ENCODE data around the gene RAET1G. TPM values are rescaled to one million over a fixed set of nuclear protein-coding genes. Genes with fewer than 3 reads are reported as not detected.
"Not testable (repeated sequence)": the region's sequence is repeated elsewhere in the genome, so short reads cannot be mapped to it uniquely, and the experiment has no call there.

Gene RAET1G
- polyA plus RNA-seq, 4 donors = 0.38 to 1.5 (median 1.1) TPM

GRCh38 chr6:149954328-149954983, 31.5 kb upstream of the RAET1G start:
- not testable (repeated sequence) for DNase-seq (ENCODE audit: low read depth in 4 of 4, low spot score in 3 of 4)

- DNase-seq (ENCODE audit: low read depth in 4 of 4, low spot score in 3 of 4) = not testable (repeated sequence)
Observed at GRCh38 chr6:149953934-149954327, 31.0 kb upstream of the RAET1G start.

DNA sequence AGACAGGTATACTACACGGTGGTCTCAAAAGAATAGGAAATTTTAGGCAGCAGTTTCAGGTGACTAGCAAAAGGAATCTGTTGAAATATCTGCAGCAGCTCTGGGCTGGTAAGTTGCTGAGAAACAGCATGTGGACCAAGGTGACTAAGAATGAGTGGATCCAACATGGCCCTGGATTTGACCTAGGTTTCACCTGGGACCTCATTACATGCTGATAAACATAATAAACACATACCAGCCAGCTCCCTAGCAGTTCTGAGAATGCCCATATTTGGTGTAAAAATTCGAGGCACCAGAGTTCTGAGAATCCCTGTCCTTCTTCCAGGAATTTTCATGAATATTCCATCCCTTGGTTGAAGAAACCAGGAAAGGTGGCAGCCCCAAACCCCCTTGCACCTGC, 30.5 kb upstream of the RAET1G start:
- not testable (repeated sequence) for DNase-seq (ENCODE audit: low read depth in 4 of 4, low spot score in 3 of 4)

GRCh38 chr6:149951626-149952025, 28.7 kb upstream of the RAET1G start:
- no peak for DNase-seq (ENCODE audit: low read depth in 4 of 4, low spot score in 3 of 4)

DNA sequence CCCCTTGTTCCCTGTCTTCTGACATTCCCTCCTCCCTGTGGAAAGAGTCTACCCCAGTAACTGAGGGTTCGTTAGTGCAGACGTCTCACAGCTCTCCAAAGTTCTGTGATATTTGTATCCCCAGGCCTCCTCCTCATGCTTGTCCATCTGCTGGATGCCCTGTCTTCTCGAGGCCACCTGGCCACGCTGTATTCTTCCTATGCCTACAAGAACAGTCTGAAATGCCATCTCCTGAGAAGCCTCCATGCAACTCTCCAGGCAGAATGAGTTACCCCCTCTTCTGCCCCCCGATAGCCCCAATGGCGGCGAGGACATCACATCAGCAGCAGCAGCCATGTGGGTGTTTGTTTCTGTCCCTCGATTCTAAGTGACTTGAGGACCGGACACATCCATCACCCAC, 28.2 kb upstream of the RAET1G start:
- no peak for DNase-seq (ENCODE audit: low read depth in 4 of 4, low spot score in 3 of 4)

DNA sequence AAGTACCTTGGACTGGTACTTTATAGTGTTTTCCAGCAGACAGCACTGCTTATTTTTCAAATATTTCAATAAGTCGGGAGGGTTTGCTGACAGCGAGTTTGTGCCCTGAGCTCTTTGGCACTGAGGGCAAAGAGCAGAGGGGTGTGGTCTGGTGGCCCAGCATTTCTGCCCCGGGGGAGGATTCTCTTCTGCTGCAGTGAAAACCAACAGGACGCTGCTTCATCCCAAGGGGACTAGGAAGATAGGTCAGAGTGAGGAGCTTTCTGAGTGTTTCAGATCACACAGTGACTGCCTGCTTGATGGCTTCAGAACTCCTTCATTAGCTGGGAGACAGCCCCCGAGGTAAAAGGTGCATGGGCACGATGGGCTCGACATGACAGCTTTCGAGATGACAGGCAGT, 27.5 kb upstream of the RAET1G start:
- no peak for DNase-seq (ENCODE audit: low read depth in 4 of 4, low spot score in 3 of 4)

DNA sequence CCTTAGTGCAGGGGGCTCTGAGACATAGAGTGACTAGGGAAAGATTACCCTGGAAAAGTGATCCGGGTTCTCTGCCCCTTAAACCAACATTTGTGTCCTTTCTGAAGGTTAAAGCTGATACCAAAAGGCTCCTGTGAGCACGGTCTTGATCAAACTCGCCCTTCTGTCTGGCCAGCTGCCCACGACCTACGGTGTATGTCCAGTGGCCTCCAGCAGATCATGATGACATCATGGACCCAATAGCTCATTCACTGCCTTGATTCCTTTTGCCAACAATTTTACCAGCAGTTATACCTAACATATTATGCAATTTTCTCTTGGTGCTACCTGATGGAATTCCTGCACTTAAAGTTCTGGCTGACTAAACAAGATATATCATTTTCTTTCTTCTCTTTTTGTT, 25.7 kb upstream of the RAET1G start:
- no peak for DNase-seq (ENCODE audit: low read depth in 4 of 4, low spot score in 3 of 4)

DNA sequence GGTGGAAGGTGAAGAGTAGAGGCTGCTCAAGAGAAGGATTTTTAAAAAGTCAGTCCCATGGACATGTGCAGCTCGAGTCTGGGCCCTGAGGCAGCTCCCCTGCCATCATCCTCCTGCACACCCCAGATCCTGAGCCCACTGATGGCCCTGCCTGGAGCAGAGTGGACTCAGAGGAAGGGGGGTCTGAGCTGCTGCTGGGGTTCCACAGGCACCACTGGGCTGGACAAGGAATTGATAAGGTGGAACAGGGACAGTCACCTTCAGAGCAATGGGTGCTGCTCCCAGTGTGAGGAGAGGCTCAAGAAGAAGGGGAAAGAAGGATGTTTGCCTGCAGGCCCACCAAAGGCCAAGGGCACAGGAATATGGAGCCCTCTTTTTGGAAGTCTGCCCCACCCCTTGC, 25.1 kb upstream of the RAET1G start:
- no peak for DNase-seq (ENCODE audit: low read depth in 4 of 4, low spot score in 3 of 4)

DNA sequence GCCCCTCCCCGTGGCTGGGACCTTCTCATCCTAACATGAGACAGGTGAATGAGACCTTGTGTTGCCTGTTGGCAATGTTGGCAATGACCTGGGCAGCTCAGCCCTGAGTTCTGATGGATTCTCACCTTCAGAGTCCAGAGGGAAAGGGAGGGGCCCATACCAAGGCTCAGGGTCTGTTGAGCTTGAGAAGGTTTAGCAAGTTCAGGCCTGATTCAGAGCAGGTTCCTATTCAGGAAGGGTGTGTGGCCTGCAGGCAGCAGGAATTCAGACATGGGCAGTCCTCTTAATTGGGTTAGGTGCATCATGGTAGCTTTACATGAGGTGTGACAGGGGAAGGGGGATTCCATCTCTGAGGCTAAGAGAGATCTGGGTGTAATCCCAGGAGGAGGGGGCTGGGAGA, 24.6 kb upstream of the RAET1G start:
- not testable (repeated sequence) for DNase-seq (ENCODE audit: low read depth in 4 of 4, low spot score in 3 of 4)

DNA sequence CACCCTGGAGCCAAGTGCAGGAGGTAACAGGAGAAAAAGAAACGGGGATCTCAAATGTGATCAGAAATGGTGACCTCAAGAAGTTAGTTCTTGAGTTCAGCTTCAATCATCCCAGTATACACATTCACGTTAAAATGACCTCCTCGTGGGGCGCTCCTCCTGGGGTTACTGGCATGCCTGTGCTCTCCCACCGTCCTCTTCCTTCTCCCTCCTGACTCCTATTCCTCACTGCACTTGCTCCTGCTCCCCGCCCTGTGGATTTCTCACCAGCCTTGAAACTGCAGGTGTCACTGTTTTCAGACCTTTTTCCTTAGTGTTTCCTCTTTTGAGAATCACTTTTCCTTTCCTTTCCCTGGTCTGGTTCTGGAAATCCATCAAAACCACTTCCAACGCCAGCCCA, 23.7 kb upstream of the RAET1G start:
- DNase-seq (ENCODE audit: low read depth in 4 of 4, low spot score in 3 of 4) = not testable (repeated sequence)

- not testable (repeated sequence) for DNase-seq (ENCODE audit: low read depth in 4 of 4, low spot score in 3 of 4)
Observed at GRCh38 chr6:149945276-149945675, 22.4 kb upstream of the RAET1G start.

DNA sequence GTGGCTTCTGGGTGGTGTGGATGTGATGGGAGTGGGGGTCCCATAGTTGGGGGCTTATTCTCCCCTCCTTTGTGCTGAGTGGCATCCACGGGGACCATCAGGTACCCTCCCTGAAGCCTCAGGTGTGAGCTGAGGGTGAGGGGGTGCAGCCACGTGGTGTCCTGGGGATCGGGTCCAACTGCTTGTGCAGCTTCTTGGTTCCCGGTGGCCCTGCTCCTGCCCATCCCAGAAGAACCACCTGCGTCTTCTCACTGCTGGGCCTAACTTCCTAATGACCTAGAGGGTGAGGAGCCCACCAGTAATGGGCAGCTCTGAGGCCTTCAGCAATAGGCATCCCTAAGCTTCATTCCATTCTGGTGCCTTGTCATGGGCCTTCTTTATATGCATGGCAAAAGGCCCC, 20.4 kb upstream of the RAET1G start:
- DNase-seq (ENCODE audit: low read depth in 4 of 4, low spot score in 3 of 4) = not testable (repeated sequence)

DNA sequence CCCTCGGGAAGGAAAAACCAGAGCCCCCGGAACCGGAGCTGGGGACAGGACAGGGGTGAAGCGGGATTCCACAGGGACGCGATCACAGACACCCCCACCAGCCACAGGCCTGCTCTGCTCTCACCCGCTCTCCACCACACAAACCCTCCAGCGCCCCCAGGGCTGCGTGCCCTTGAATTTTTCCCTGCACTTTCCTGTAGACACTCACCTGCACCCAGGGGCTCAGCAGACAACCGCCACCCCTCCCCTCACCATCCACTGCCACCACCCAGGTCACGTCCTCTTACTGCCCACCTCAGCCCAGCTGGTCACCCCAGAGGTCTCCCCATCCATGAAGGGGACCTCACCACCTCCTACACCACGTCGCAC, 19.5 kb upstream of the RAET1G start:
- no peak for DNase-seq (ENCODE audit: low read depth in 4 of 4, low spot score in 3 of 4)

GRCh38 chr6:149941583-149942460, 18.9 kb upstream of the RAET1G start, which contains the start of gene ULBP2:
TSS of gene ULBP2 (plus strand) at chr6:149942014. CDS start at chr6:149942073, 59 bp downstream.
- DNase-seq (ENCODE audit: low read depth in 4 of 4, low spot score in 3 of 4) = peak in 2 of 4 donors; percentile 59 to 67

GRCh38 chr6:149940672-149940982, 17.7 kb upstream of the RAET1G start:
- DNase-seq (ENCODE audit: low read depth in 4 of 4, low spot score in 3 of 4) = no peak

DNA sequence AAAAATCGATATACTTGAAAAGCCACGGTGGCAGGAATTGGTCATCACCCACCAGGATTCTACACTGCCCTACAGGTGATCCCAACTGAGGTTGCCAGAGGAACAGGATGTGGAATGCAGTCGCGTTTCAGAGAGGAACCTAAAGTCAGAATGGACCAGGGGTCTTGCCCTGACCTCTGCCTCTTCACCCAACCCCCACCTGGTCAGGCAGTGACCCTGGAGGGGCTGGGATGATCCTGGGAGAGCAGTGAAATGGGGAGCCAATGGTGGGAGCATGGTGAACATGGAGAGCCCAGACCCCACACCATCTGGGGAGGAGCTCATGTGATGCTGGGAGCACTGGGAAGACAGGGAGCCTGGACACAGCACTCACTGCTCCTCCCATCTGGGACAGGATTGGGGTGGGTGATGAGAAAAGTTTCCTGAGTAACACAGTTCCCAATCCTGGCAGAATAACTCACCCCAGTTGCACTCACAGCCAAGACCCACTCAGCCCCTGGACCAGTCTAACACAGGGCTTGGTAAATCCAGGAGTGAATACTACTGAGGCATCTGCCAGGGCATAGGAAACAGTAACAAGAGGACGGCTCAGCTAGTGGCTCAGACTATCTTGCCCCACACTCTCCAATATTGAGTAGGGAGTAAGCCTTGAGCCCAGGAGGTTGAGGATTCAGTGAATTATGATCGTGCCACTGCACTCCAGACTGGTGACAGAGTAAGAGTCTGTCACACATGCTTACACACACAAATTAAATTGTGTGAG, 17.2 kb upstream of the RAET1G start:
- DNase-seq (ENCODE audit: low read depth in 4 of 4, low spot score in 3 of 4) = no peak

DNA sequence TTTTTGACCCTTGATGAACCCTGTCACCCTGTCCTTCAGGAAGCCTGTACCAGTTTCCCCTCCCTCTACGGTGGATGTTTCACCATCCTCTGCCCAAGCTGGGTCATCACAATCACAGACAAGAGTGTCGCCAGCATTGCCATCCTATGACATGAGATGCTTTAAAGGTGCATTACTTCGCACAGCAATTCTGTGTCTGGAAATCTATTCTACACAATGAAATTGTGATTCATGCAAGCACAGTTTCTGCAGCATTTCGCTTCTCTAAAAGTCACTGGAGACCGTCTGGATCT, 16.4 kb upstream of the RAET1G start:
- DNase-seq (ENCODE audit: low read depth in 4 of 4, low spot score in 3 of 4) = no peak

- no peak for DNase-seq (ENCODE audit: low read depth in 4 of 4, low spot score in 3 of 4)
Observed at GRCh38 chr6:149938571-149939355, 15.8 kb upstream of the RAET1G start.

DNA sequence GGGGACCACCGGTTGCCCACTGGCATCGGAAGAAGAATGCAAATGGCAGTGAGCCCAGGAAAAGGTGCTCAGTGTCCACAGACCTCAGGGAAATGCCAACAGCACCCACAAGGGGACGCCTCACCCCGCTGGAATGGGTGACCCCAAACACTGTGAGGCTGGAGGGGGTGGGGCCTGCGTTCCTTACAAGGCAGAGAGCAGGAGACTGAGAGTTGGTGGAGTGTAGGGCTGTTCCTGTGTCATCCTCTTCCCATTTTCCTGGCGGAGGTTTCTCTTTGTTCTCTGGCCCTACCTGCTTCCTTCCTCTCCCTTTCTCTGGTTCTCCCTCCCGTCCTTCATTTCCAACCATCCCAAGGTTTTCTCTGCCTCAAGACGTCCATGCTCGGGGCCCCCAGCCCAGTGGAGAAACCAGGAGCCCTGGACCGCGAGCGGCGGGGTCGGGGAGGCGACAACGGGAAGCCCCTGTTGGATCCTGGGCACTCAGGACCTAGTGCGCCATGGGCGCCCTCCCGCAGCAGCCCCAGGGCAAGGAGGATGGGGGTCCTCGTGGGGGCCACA, 15.2 kb upstream of the RAET1G start:
- not testable (repeated sequence) for DNase-seq (ENCODE audit: low read depth in 4 of 4, low spot score in 3 of 4)

DNA sequence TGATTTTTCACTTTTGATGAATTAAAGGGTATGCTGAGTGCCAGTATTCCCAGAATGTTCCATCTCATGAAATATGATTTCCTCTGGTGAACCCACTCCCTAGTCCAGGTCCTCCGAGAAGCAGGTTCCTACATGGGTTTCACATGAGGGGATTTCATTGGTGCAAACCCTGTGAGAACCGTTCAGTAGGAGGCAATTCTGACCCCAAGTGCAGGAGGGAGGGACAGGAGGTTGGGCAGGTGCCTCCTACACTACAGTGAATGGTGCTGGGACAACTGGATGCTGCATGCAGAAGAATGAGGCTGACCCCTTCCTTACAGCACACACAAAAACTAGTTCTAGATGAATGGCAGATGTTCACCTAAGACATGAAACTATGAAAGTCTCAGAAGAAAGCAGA, 13.8 kb upstream of the RAET1G start:
- DNase-seq (ENCODE audit: low read depth in 4 of 4, low spot score in 3 of 4) = no peak

GRCh38 chr6:149935668-149936067, 12.7 kb upstream of the RAET1G start:
- DNase-seq (ENCODE audit: low read depth in 4 of 4, low spot score in 3 of 4) = no peak

Data from left renal pelvis (tissue), 4 donors.